Uterus (tissue), 4 donors: ENCODE data around the gene TTC39C. TPM values are rescaled to one million over a fixed set of nuclear protein-coding genes. Genes with fewer than 3 reads are reported as not detected.

Source experiments
- DNase-seq, 2 donors: peaks; one replicate each; pipeline ENCODE4 v3.0.0-alpha.2; 2019 to 2020
- H3K27ac ChIP-seq, 2 donors: fragments of 200-600 bp; sonication (generic); 1 replicate in 1 of 2; 2 replicates in 1 of 2; pipeline ENCODE4 v1.5.1; 2016 to 2018
- H3K27me3 ChIP-seq, 2 donors: fragments of 200-600 bp; sonication (generic); one replicate each; pipeline ENCODE4 v1.5.1; 2018 to 2019; ENCODE audit warnings: control low read depth in 1 of 2
- H3K36me3 ChIP-seq, 2 donors: fragments of 200-600 bp; sonication (generic); one replicate each; pipeline ENCODE4 v1.5.1; 2019; ENCODE audit warnings: control low read depth in 1 of 2
- H3K4me1 ChIP-seq, 2 donors: fragments of 200-600 bp; sonication (generic); one replicate each; pipeline ENCODE4 v1.5.1; 2018 to 2019; ENCODE audit warnings: control low read depth in 1 of 2
- H3K4me3 ChIP-seq, 2 donors: fragments of 200-600 bp; sonication (generic); 1 replicate in 1 of 2; 2 replicates in 1 of 2; pipeline ENCODE4 v1.5.1; 2018 to 2019; ENCODE audit warnings: mild to moderate bottlenecking in 1 of 2
- H3K9me3 ChIP-seq, 2 donors: fragments of 200-600 bp; sonication (generic); one replicate each; pipeline ENCODE4 v1.5.1; 2019; ENCODE audit warnings: control low read depth in 1 of 2
- POLR2A ChIP-seq, 2 donors: fragments of 450-650 bp; IDR thresholded peaks; one replicate each; pipeline ENCODE4 v1.6.1; 2016; ENCODE audit warnings: antibody characterized with exemption in 2 of 2, mild to moderate bottlenecking in 1 of 2, moderate library complexity in 1 of 2
- intact Hi-C: fragments of 100-400 bp; cut with DNase I; formaldehyde crosslinking; loops from one replicate; pipeline ENCODE4 v1.15.1; 2023; ENCODE audit warnings: low total_unique reads
- total RNA-seq, 4 donors: library from RNA; depleted of rRNA in 3 of 4; stranded (reverse); fragments of >200 nt in 3 of 4; gene quantifications; one replicate each; pipeline versions ENCODE4 v1.1.0 to v1.2.4, GENCODE V29; 2014 to 2023
- TF ChIP-seq, protein P1 (sequence below), 4 experiments: fragments of 200-600 bp in 2 of 4; fragments of 450-650 bp in 2 of 4; sonication (generic) in 2 of 4; IDR thresholded peaks; one replicate each; pipeline ENCODE4 v1.5.1; 2016 to 2019; ENCODE audit warnings: antibody characterized with exemption in 4 of 4, mild to moderate bottlenecking in 2 of 4, moderate library complexity in 1 of 4
- donor health status: DM: yes; HTN: yes; CAD: no.

The TTC39C gene
- total RNA-seq, 4 donors from 2014 or later: 25.6 to 50.6 (median 33.5) TPM

DNA sequence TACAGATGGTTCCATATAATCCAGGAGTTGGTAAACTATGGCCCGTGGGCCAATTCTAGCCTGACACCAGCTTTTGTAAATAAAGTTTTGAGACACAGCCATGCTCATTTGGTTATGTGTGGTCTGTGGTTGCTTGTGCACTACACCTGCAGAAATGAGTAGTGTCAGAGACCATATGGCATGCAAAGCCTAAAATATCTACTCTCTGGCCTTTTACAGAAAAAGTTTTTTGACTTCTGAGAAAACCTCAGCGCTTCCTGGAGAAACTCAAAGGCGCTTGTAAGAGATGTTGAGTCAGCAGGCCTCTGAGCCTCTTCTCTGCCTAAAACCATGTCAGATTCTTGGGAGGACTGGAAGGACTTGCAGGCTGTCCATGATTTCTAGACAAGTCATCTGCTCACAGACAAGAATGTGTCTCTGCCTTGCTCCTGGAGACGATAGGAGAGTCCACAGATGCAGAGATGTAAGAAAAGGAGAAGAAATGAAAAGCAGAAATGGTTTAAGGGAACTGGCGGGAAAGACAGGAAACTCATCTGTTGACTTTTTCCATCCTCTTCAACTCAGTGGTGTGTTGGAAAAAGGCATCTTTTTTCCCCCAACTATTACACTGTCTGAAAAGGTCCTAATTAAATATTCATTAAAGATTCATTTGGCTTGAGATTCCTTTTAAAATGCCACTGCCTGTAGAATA is 5.2 kb downstream of the TTC39C start:
- H3K27ac ChIP-seq: no peak overlapping the region
- no peaks in the 10 kb centered on the region for H3K27me3 ChIP-seq
- H3K4me3 ChIP-seq: no peak overlapping the region
- no peak for DNase-seq
- H3K9me3 ChIP-seq: no peaks in the 10 kb centered on the region
- H3K4me1 ChIP-seq: peaks cover 0 to 4% of the 10 kb centered on the region in 2 donors
- intact Hi-C loops: no loop called here
- no peaks in the 10 kb centered on the region for H3K36me3 ChIP-seq
- TF ChIP-seq POLR2A (IDR thresholded peaks at IDR 0.05): no peak
- TF ChIP-seq, protein P1, sequence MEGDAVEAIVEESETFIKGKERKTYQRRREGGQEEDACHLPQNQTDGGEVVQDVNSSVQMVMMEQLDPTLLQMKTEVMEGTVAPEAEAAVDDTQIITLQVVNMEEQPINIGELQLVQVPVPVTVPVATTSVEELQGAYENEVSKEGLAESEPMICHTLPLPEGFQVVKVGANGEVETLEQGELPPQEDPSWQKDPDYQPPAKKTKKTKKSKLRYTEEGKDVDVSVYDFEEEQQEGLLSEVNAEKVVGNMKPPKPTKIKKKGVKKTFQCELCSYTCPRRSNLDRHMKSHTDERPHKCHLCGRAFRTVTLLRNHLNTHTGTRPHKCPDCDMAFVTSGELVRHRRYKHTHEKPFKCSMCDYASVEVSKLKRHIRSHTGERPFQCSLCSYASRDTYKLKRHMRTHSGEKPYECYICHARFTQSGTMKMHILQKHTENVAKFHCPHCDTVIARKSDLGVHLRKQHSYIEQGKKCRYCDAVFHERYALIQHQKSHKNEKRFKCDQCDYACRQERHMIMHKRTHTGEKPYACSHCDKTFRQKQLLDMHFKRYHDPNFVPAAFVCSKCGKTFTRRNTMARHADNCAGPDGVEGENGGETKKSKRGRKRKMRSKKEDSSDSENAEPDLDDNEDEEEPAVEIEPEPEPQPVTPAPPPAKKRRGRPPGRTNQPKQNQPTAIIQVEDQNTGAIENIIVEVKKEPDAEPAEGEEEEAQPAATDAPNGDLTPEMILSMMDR (IDR thresholded peaks at IDR 0.05): no peak

DNA sequence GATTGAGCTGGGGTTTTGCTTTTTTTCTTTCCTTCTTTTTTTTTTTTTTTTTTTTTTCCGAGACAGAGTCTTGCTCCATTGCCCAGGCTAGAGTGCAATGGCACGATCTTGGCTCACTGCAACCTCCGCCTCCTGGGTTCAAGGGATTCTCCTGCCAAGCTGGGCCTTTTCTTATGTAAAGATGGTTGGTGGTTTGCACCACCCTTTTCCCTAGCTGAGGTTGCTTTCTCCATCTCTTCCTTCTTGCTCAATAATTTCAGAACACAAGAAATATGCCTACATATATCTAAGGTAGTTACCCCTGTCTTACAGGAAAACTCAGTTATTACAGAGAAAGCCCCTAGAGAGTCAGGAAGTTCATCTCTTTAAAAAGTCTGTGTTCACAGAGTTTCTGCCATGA is 7.0 kb downstream of the TTC39C start:
- no peak for TF ChIP-seq POLR2A (IDR thresholded peaks at IDR 0.05)
- TF ChIP-seq, protein P1 (IDR thresholded peaks at IDR 0.05): no peak
- DNase-seq: no peak
- Histone ChIP-seq H3K4me3 (no peak overlapping the region), H3K4me1 (peaks cover 0 to 4% of the 10 kb centered on the region in 2 donors), H3K27ac (no peak overlapping the region), H3K36me3 (no peaks in the 10 kb centered on the region), H3K9me3 (no peaks in the 10 kb centered on the region), H3K27me3 (no peaks in the 10 kb centered on the region)
- intact Hi-C loops: no loop called here

DNA sequence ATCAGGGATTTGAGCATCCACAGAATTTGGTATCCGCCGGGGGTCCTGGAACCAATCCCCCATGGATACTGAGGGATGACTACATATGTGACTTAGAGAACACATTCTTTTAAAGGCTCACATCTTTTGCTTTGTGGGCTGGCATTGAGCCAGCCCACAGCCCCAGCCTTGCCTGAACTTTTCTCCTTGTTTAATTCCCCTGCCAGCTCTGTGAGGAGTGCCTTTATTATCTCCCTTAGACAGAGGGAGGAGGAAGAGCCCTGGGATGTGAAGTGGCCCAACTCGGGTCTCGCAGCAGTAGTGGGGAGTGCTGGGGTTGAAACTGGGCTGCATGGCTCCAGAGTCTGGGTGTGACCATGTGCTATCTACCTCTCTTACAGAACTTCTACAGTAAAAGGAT is 7.6 kb downstream of the TTC39C start:
- no peak for DNase-seq
- H3K36me3 ChIP-seq: no peaks in the 10 kb centered on the region
- no peaks in the 10 kb centered on the region for H3K9me3 ChIP-seq
- no peak overlapping the region for H3K4me3 ChIP-seq
- no peak for TF ChIP-seq POLR2A (IDR thresholded peaks at IDR 0.05)
- TF ChIP-seq, protein P1 (IDR thresholded peaks at IDR 0.05): no peak
- peaks cover 0 to 4% of the 10 kb centered on the region in 2 donors for H3K4me1 ChIP-seq
- no peaks in the 10 kb centered on the region for H3K27me3 ChIP-seq
- H3K27ac ChIP-seq: no peak overlapping the region
- intact Hi-C loops: no loop called here

DNA sequence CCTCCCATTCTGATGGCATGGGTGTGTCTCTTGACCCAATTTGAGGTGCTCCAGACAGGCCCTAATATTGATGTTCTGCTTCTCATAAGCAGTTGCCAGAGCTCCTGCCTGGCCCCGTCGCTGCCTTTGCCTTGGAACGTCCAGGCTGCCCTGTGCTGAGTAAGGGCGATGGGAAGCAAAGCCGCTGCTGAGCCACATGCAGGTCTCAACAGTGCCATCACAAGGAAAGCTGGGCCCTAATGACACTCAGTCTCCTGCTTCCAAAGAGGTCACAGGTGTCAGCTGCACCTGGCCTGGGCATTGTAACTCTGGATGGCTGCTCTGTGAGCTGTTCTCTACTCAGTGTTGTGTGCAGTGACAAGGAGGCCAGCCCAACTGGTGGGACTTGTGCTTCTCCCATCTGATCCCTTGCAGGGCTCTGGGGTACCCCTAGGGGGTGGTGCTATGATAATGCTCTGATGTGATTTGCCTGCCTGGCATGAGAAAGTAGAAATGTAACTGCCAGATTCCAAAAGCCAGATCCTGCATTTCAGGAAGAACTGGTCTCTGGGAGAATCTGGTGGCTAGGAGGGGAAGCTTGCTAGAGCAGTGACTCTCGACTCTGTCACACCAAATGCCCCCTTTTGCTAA is 8.7 kb downstream of the TTC39C start:
- Histone ChIP-seq H3K4me3 (no peak overlapping the region), H3K36me3 (no peaks in the 10 kb centered on the region), H3K9me3 (no peaks in the 10 kb centered on the region), H3K27ac (no peak overlapping the region), H3K27me3 (no peaks in the 10 kb centered on the region), H3K4me1 (no peaks in the 10 kb centered on the region)
- intact Hi-C loops: no loop called here
- DNase-seq: no peak
- TF ChIP-seq, protein P1 (IDR thresholded peaks at IDR 0.05): no peak
- no peak for TF ChIP-seq POLR2A (IDR thresholded peaks at IDR 0.05)

DNA sequence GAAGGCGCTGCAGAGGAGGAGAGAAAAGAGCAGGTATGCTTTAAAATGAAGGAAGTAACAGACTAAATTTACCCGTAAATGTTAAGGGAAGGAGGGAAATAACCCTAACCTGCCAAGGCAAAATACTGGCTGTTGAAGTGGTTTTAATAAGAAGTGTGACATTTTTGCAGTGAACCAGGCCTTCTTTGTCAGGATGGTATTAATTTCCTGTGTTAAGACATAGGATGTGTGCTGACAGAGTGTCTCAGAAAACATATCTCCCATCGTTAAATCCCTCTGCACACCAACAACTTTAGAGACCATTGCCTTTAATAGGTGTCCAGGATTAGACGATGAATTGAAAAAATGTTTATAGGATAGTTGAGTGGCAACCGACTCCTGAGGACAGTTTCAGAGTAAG is 9.9 kb downstream of the TTC39C start:
- Histone ChIP-seq H3K27me3 (no peaks in the 10 kb centered on the region), H3K36me3 (no peaks in the 10 kb centered on the region), H3K27ac (no peak overlapping the region), H3K4me3 (no peak overlapping the region), H3K9me3 (no peaks in the 10 kb centered on the region), H3K4me1 (no peaks in the 10 kb centered on the region)
- no peak for TF ChIP-seq POLR2A (IDR thresholded peaks at IDR 0.05)
- TF ChIP-seq, protein P1 (IDR thresholded peaks at IDR 0.05): no peak
- DNase-seq: no peak
- intact Hi-C loops: no loop called here
